ENCODE measurements around the gene PRRT4. TPM values are rescaled to one million over a fixed set of nuclear protein-coding genes. Genes with fewer than 3 reads are reported as not detected.

Gene PRRT4
- total RNA-seq, 1 experiment from 2014 or later, result not detected

DNA sequence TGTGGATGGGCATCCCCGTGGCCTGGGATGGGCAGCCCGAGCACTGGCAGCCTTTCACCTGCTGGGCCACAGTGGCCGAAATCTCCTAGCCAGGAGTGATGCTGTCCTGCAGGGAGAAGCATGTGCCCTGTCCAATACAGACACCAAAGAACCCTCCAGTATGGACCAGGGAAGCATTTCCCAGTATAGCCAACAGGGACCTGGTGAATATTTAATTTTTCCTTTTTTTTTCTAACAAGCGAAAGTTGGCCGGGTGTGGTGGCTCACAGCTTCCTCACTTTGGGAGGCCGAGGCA lies 37.3 kb upstream of the PRRT4 start:
- Mint-ChIP-seq H3K36me3 (ENCODE audit: insufficient read depth, unreplicated experiment) (peaks cover 21% of the 10 kb centered on the region), H3K27me3 (ENCODE audit: unreplicated experiment) (no peaks in the 10 kb centered on the region), H3K4me1 (ENCODE audit: low read depth, unreplicated experiment) (no peaks in the 10 kb centered on the region), H3K9me3 (ENCODE audit: low read depth, unreplicated experiment) (no peaks in the 10 kb centered on the region), H3K4me3 (ENCODE audit: low read depth, unreplicated experiment) (no peak overlapping the region), H3K27ac (ENCODE audit: unreplicated experiment) (no peak overlapping the region)
- DNase-seq, result no peak
- CTCF ChIA-PET, result no interaction called here
- TF ChIP-seq, protein P1, sequence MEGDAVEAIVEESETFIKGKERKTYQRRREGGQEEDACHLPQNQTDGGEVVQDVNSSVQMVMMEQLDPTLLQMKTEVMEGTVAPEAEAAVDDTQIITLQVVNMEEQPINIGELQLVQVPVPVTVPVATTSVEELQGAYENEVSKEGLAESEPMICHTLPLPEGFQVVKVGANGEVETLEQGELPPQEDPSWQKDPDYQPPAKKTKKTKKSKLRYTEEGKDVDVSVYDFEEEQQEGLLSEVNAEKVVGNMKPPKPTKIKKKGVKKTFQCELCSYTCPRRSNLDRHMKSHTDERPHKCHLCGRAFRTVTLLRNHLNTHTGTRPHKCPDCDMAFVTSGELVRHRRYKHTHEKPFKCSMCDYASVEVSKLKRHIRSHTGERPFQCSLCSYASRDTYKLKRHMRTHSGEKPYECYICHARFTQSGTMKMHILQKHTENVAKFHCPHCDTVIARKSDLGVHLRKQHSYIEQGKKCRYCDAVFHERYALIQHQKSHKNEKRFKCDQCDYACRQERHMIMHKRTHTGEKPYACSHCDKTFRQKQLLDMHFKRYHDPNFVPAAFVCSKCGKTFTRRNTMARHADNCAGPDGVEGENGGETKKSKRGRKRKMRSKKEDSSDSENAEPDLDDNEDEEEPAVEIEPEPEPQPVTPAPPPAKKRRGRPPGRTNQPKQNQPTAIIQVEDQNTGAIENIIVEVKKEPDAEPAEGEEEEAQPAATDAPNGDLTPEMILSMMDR (IDR thresholded peaks at IDR 0.05; ENCODE audit: unreplicated experiment), result peak; percentile 14
- intact Hi-C loops (cut with micrococcal nuclease; ENCODE audit: unreplicated experiment), result loop anchor here (1.0 kb wide), 1 partner anchor 28 kb away; no protein-coding TSS in a partner anchor
- no TSS peak for BruUV-seq (replicated peaks)

GRCh38 chr7:128398016-128398840 lies 36.7 kb upstream of the PRRT4 start:
- peak; percentile 67 for DNase-seq
- Mint-ChIP-seq H3K36me3 (ENCODE audit: insufficient read depth, unreplicated experiment) (peaks cover 21% of the 10 kb centered on the region), H3K9me3 (ENCODE audit: low read depth, unreplicated experiment) (no peaks in the 10 kb centered on the region), H3K27me3 (ENCODE audit: unreplicated experiment) (no peaks in the 10 kb centered on the region), H3K4me1 (ENCODE audit: low read depth, unreplicated experiment) (no peaks in the 10 kb centered on the region), H3K4me3 (ENCODE audit: low read depth, unreplicated experiment) (no peak overlapping the region), H3K27ac (ENCODE audit: unreplicated experiment) (no peak overlapping the region)
- no TSS peak for BruUV-seq (replicated peaks)
- intact Hi-C loops (cut with micrococcal nuclease; ENCODE audit: unreplicated experiment), result loop anchor here (1.0 kb wide), 1 partner anchor 28 kb away; no protein-coding TSS in a partner anchor
- CTCF ChIA-PET, result interaction anchor here (1.2 kb wide), 1 partner anchor 11 kb away, joined by 4 read pairs; no protein-coding TSS in a partner anchor
- TF ChIP-seq, protein P1 (IDR thresholded peaks at IDR 0.05; ENCODE audit: unreplicated experiment), result peak; percentile 92

GRCh38 chr7:128396357-128396756 lies 34.9 kb upstream of the PRRT4 start:
- no peak for DNase-seq
- BruUV-seq (replicated peaks), result no TSS peak
- H3K36me3 Mint-ChIP-seq (ENCODE audit: insufficient read depth, unreplicated experiment), result peaks cover 18% of the 10 kb centered on the region
- no peaks in the 10 kb centered on the region for H3K9me3 Mint-ChIP-seq (ENCODE audit: low read depth, unreplicated experiment)
- CTCF ChIA-PET, result no interaction called here
- no peak overlapping the region for H3K4me3 Mint-ChIP-seq (ENCODE audit: low read depth, unreplicated experiment)
- intact Hi-C loops (cut with micrococcal nuclease; ENCODE audit: unreplicated experiment), result no loop called here
- no peaks in the 10 kb centered on the region for H3K27me3 Mint-ChIP-seq (ENCODE audit: unreplicated experiment)
- TF ChIP-seq, protein P1 (IDR thresholded peaks at IDR 0.05; ENCODE audit: unreplicated experiment), result no peak
- no peaks in the 10 kb centered on the region for H3K4me1 Mint-ChIP-seq (ENCODE audit: low read depth, unreplicated experiment)
- H3K27ac Mint-ChIP-seq (ENCODE audit: unreplicated experiment), result no peak overlapping the region

GRCh38 chr7:128395748-128396147 lies 34.3 kb upstream of the PRRT4 start:
- Mint-ChIP-seq H3K36me3 (ENCODE audit: insufficient read depth, unreplicated experiment) (peaks cover 12% of the 10 kb centered on the region), H3K9me3 (ENCODE audit: low read depth, unreplicated experiment) (no peaks in the 10 kb centered on the region), H3K27ac (ENCODE audit: unreplicated experiment) (no peak overlapping the region), H3K4me3 (ENCODE audit: low read depth, unreplicated experiment) (no peak overlapping the region), H3K4me1 (ENCODE audit: low read depth, unreplicated experiment) (no peaks in the 10 kb centered on the region), H3K27me3 (ENCODE audit: unreplicated experiment) (no peaks in the 10 kb centered on the region)
- intact Hi-C loops (cut with micrococcal nuclease; ENCODE audit: unreplicated experiment), result no loop called here
- TF ChIP-seq, protein P1 (IDR thresholded peaks at IDR 0.05; ENCODE audit: unreplicated experiment), result no peak
- DNase-seq, result no peak
- BruUV-seq (replicated peaks), result no TSS peak
- CTCF ChIA-PET, result no interaction called here

Data from Calu3 (cell line).